HepG2 (cell line): ENCODE data around the gene SYNE3. TPM values are rescaled to one million over a fixed set of nuclear protein-coding genes. Genes with fewer than 3 reads are reported as not detected.

Experiments
- ATF7 ChIP-seq, 2 experiments: fragments of 450-650 bp in 1 of 2; sonication (generic) in 1 of 2; formaldehyde crosslinking in 1 of 2; IDR thresholded peaks; 2 replicates each; pipeline versions ENCODE4 v1.4.0 to v1.6.1; 2016 to 2020; ENCODE audit warnings: antibody characterized with exemption in 1 of 2, mild to moderate bottlenecking in 1 of 2, missing genetic modification reagents in 1 of 2
- DNMT3B ChIP-seq: conservative IDR thresholded peaks from 2 replicates; pipeline ENCODE4 v1.6.1; 2016; ENCODE audit warnings: missing biosample characterization, control low read depth
- KAT2B ChIP-seq: fragments of 150-350 bp; IDR thresholded peaks from 2 replicates; pipeline ENCODE4 v1.6.1; 2014; ENCODE audit warnings: low read depth, low read length, borderline replicate concordance
- PRPF4 ChIP-seq: fragments of 200-400 bp; formaldehyde crosslinking; IDR thresholded peaks from 2 replicates; pipeline ENCODE4 v1.6.1; 2016; ENCODE audit warnings: low read length, low read depth; ENCODE audit not compliant: poor library complexity, severe bottlenecking
- RFX5 ChIP-seq: IDR thresholded peaks from 2 replicates; pipeline ENCODE4 v1.6.1; 2011; ENCODE audit warnings: low read depth, low read length, improper control_type of control experiment
- SMAD9 ChIP-seq: sonication (generic); formaldehyde crosslinking; IDR thresholded peaks from 2 replicates; pipeline ENCODE4 v1.5.1; 2020; ENCODE audit warnings: mild to moderate bottlenecking, missing genetic modification reagents
- SMARCC2 ChIP-seq: fragments of 450-650 bp; IDR thresholded peaks from 2 replicates; pipeline ENCODE4 v1.6.1; 2017; ENCODE audit warnings: antibody characterized with exemption, mild to moderate bottlenecking
- SP5 ChIP-seq: IDR thresholded peaks from 2 replicates; pipeline ENCODE4 v1.6.1; 2016; ENCODE audit warnings: low read depth, borderline replicate concordance
- ZBTB7B ChIP-seq: sonication (generic); formaldehyde crosslinking; IDR thresholded peaks from 2 replicates; pipeline ENCODE4 v1.4.0; 2020; ENCODE audit warnings: missing genetic modification reagents
- ZNF260 ChIP-seq: sonication (generic); formaldehyde crosslinking; IDR thresholded peaks from 2 replicates; pipeline ENCODE4 v1.4.0; 2020; ENCODE audit warnings: missing genetic modification reagents, low read depth, mild to moderate bottlenecking, borderline replicate concordance
- ZNF460 ChIP-seq: sonication (generic); formaldehyde crosslinking; IDR thresholded peaks from 2 replicates; pipeline ENCODE4 v1.5.1; 2020; ENCODE audit warnings: missing genetic modification reagents, mild to moderate bottlenecking, borderline replicate concordance
- ZNF737 ChIP-seq: sonication (generic); formaldehyde crosslinking; IDR thresholded peaks from 2 replicates; pipeline ENCODE4 v1.5.0; 2020; ENCODE audit warnings: missing genetic modification reagents, mild to moderate bottlenecking, borderline replicate concordance
- polyA plus RNA-seq, 8 experiments: library from polyadenylated mRNA; depleted of rRNA in 3 of 8; stranded (reverse) in 7 of 8; unstranded in 1 of 8; fragments of >200 nt; fragmentation: Illumina TruSeq in 4 of 8; extraction: Trizol in 4 of 8; gene quantifications; 2 replicates each; pipeline versions ENCODE4 v1.2.1 to v1.2.3, GENCODE V29; 2011 to 2016; ENCODE audit warnings: low read depth in 4 of 8, missing spikeins in 1 of 8, mixed read lengths in 1 of 8; ENCODE audit not compliant: insufficient read depth in 1 of 8
- total RNA-seq, 5 experiments: library from RNA; depleted of rRNA; stranded (reverse); fragments of >200 nt; fragmentation: Illumina TruSeq; extraction: Trizol; gene quantifications; 2 replicates each; pipeline ENCODE4 v1.2.3, GENCODE V29; 2016; ENCODE audit warnings: low read depth in 1 of 5
- TF ChIP-seq, protein P1 (sequence below): sonication (generic); formaldehyde crosslinking; IDR thresholded peaks from 2 replicates; pipeline ENCODE4 v1.4.0; 2020; ENCODE audit warnings: missing genetic modification reagents; ENCODE audit errors: not compliant biosample characterization
- TF ChIP-seq, protein P2 (sequence below): sonication (generic); formaldehyde crosslinking; IDR thresholded peaks from 2 replicates; pipeline ENCODE4 v1.5.1; 2020; ENCODE audit warnings: missing genetic modification reagents, mild to moderate bottlenecking, borderline replicate concordance
- TF ChIP-seq, protein P3 (sequence below): sonication (generic); formaldehyde crosslinking; IDR thresholded peaks from 2 replicates; pipeline ENCODE4 v1.4.0; 2020; ENCODE audit warnings: low read depth, mild to moderate bottlenecking, missing genetic modification reagents
- TF ChIP-seq, protein P4 (sequence below): fragments of 450-650 bp; IDR thresholded peaks from 2 replicates; pipeline ENCODE4 v1.6.1; 2017
- TF ChIP-seq, protein P5 (sequence below): sonication (generic); formaldehyde crosslinking; IDR thresholded peaks from 2 replicates; pipeline ENCODE4 v1.4.0; 2020; ENCODE audit warnings: mild to moderate bottlenecking, low read depth, missing genetic modification reagents
- TF ChIP-seq, protein P6 (sequence below): sonication (generic); formaldehyde crosslinking; IDR thresholded peaks from 2 replicates; pipeline ENCODE4 v1.5.1; 2020; ENCODE audit warnings: missing genetic modification reagents, mild to moderate bottlenecking, borderline replicate concordance

SYNE3 gene
- total and polyA plus RNA-seq, 2 of the 13 experiments (the other 11 are each of a cell fraction or from before 2014, with no cell fraction given): 7.8 to 8.0 TPM

DNA sequence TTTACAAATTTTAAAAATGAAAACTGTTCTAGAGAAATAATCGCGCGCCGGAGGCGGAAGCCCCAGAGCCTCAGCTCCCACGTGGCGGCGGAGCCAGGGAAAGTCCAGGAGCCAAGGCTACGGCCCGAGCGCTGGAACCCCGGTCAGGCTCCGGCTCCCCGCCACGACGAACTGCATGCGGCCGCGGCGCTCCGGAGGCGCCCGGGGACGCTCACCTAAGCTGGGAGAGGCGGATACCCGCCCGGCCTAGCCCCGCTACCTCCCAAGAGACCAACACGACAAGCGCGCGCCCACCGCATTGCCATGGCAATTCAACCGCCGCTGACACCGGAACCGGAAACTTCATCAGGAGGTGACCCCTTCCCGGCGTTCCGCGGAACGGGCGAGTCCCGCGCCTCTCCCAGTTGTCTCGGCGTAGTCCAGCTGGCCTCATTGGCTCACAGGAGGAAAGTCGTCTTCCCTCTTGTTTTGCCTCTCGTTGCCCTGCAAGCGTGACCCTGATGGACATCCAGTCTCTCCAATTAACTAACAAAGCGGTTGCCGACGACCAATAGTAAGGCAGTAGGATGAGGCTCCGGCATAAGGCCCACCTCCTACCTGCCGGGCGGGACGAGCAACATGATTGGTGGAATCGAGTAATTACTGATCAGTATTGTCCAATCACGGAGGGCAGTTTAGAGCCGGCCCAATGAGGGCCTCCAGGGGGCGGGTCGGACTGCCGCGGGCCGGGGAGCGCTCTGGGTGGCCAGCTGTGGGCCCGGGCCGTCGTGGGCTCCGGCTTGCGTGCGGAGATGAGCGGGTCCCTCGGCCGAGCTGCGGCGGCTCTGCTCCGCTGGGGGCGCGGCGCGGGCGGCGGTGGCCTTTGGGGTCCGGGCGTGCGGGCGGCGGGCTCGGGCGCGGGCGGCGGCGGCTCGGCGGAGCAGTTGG is 18.1 kb upstream of the SYNE3 start, which contains the start of gene GLRX5 (continued):
- TF ChIP-seq, protein P1, sequence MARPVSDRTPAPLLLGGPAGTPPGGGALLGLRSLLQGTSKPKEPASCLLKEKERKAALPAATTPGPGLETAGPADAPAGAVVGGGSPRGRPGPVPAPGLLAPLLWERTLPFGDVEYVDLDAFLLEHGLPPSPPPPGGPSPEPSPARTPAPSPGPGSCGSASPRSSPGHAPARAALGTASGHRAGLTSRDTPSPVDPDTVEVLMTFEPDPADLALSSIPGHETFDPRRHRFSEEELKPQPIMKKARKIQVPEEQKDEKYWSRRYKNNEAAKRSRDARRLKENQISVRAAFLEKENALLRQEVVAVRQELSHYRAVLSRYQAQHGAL: no peak
- TF ChIP-seq, protein P2, sequence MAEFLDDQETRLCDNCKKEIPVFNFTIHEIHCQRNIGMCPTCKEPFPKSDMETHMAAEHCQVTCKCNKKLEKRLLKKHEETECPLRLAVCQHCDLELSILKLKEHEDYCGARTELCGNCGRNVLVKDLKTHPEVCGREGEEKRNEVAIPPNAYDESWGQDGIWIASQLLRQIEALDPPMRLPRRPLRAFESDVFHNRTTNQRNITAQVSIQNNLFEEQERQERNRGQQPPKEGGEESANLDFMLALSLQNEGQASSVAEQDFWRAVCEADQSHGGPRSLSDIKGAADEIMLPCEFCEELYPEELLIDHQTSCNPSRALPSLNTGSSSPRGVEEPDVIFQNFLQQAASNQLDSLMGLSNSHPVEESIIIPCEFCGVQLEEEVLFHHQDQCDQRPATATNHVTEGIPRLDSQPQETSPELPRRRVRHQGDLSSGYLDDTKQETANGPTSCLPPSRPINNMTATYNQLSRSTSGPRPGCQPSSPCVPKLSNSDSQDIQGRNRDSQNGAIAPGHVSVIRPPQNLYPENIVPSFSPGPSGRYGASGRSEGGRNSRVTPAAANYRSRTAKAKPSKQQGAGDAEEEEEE (CRISPR knock-in tag): no peak
- TF ChIP-seq RFX5 (peak; percentile 63), ATF7 (IDR thresholded peaks at IDR 0.05) (no peak), ATF7 (CRISPR knock-in tag; IDR thresholded peaks at IDR 0.05) (no peak), SMAD9 (CRISPR knock-in tag) (no peak), SMARCC2 (no peak), SP5 (CRISPR knock-in tag) (no peak), KAT2B (no peak), PRPF4 (no peak), ZBTB7B (CRISPR knock-in tag) (peak; percentile 70; the same call in 1 of the 2 replicates), DNMT3B (no peak; the same call in 1 of the 2 replicates), ZNF260 (no peak), ZNF737 (no peak), ZNF460 (CRISPR knock-in tag) (no peak)
- TF ChIP-seq, protein P3, sequence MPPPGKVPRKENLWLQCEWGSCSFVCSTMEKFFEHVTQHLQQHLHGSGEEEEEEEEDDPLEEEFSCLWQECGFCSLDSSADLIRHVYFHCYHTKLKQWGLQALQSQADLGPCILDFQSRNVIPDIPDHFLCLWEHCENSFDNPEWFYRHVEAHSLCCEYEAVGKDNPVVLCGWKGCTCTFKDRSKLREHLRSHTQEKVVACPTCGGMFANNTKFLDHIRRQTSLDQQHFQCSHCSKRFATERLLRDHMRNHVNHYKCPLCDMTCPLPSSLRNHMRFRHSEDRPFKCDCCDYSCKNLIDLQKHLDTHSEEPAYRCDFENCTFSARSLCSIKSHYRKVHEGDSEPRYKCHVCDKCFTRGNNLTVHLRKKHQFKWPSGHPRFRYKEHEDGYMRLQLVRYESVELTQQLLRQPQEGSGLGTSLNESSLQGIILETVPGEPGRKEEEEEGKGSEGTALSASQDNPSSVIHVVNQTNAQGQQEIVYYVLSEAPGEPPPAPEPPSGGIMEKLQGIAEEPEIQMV: no peak
- TF ChIP-seq, protein P4, sequence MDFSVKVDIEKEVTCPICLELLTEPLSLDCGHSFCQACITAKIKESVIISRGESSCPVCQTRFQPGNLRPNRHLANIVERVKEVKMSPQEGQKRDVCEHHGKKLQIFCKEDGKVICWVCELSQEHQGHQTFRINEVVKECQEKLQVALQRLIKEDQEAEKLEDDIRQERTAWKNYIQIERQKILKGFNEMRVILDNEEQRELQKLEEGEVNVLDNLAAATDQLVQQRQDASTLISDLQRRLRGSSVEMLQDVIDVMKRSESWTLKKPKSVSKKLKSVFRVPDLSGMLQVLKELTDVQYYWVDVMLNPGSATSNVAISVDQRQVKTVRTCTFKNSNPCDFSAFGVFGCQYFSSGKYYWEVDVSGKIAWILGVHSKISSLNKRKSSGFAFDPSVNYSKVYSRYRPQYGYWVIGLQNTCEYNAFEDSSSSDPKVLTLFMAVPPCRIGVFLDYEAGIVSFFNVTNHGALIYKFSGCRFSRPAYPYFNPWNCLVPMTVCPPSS: no peak
- TF ChIP-seq, protein P5, sequence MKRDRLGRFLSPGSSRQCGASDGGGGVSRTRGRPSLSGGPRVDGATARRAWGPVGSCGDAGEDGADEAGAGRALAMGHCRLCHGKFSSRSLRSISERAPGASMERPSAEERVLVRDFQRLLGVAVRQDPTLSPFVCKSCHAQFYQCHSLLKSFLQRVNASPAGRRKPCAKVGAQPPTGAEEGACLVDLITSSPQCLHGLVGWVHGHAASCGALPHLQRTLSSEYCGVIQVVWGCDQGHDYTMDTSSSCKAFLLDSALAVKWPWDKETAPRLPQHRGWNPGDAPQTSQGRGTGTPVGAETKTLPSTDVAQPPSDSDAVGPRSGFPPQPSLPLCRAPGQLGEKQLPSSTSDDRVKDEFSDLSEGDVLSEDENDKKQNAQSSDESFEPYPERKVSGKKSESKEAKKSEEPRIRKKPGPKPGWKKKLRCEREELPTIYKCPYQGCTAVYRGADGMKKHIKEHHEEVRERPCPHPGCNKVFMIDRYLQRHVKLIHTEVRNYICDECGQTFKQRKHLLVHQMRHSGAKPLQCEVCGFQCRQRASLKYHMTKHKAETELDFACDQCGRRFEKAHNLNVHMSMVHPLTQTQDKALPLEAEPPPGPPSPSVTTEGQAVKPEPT (CRISPR knock-in tag): no peak
- TF ChIP-seq, protein P6, sequence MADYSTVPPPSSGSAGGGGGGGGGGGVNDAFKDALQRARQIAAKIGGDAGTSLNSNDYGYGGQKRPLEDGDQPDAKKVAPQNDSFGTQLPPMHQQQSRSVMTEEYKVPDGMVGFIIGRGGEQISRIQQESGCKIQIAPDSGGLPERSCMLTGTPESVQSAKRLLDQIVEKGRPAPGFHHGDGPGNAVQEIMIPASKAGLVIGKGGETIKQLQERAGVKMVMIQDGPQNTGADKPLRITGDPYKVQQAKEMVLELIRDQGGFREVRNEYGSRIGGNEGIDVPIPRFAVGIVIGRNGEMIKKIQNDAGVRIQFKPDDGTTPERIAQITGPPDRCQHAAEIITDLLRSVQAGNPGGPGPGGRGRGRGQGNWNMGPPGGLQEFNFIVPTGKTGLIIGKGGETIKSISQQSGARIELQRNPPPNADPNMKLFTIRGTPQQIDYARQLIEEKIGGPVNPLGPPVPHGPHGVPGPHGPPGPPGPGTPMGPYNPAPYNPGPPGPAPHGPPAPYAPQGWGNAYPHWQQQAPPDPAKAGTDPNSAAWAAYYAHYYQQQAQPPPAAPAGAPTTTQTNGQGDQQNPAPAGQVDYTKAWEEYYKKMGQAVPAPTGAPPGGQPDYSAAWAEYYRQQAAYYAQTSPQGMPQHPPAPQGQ: no peak
